ENCODE measurements around the gene TBC1D12. TPM values are rescaled to one million over a fixed set of nuclear protein-coding genes. Genes with fewer than 3 reads are reported as not detected.
A peak's percentile ranks its signal among the peaks of the same experiment; 100 is the strongest.

Gene TBC1D12
- total RNA-seq, 2 experiments from 2014 or later: 1.9 to 3.9 TPM

DNA sequence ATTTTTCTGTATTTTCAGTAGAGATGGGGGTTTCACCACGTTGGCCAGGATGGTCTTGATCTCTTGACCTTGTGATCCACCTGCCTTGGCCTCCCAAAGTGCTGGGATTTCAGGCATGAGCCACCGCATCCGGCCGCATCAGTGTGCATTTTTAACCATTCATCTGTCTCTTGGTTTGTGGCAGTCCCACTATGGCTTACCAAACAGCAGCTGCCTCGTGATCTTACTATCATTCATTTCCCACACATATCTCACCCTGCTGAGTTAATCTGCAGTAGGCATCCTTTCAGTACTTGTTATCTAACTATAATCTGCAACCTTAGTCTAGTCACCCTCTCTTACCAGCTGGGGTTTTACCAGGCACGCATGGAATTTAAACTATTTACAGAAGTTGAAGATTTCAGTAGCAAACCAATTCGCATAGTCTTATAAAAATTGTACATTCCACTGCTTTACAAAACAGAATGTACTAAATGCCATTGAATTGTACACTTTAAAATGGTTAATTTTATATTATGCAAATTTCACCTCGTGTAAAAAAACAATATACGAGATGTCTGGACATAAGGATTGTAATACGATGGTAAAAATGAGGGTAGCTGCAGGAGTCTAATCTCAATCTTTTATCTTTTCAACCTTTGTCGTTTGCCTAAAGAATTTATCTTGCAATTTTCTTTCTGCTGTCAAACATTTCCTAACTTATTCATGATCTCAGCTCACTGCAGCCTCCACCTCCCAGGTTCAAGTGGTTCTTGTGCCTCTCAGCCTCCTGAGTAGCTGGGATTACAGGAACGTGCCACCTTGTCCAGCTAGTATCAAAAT lies 4.6 kb upstream of the TBC1D12 start:
- Histone ChIP-seq H3K4me3 (ENCODE audit: low read depth, low read length, poor library complexity, severe bottlenecking) (no peak overlapping the region), H3K36me3 (ENCODE audit: insufficient read depth, low read length) (no peaks in the 10 kb centered on the region), H3K4me2 (ENCODE audit: low read length) (no peak overlapping the region), H3K79me2 (ENCODE audit: insufficient read depth, low read depth, low read length) (no peaks in the 10 kb centered on the region), H3K27ac (ENCODE audit: low read depth, low read length, poor library complexity, severe bottlenecking) (no peak overlapping the region), H4K20me1 (ENCODE audit: insufficient read depth, low read length) (no peaks in the 10 kb centered on the region), H3K4me1 (ENCODE audit: insufficient read depth, low read length, poor library complexity, severe bottlenecking) (no peaks in the 10 kb centered on the region), H3K9me3 (ENCODE audit: low read length) (no peaks in the 10 kb centered on the region), H2AFZ (ENCODE audit: low read length) (no peak overlapping the region), H3K9me2 (ENCODE audit: insufficient read depth, low read length) (no peaks in the 10 kb centered on the region)
- ChIA-PET POLR2A (interaction anchor here (0.6 to 0.7 kb wide), 3 partner anchors 18 to 41 kb away, joined by 3 read pairs; no protein-coding TSS in a partner anchor), CTCF (ENCODE audit: unreplicated experiment) (no interaction called here)
- TF ChIP-seq, protein P1, sequence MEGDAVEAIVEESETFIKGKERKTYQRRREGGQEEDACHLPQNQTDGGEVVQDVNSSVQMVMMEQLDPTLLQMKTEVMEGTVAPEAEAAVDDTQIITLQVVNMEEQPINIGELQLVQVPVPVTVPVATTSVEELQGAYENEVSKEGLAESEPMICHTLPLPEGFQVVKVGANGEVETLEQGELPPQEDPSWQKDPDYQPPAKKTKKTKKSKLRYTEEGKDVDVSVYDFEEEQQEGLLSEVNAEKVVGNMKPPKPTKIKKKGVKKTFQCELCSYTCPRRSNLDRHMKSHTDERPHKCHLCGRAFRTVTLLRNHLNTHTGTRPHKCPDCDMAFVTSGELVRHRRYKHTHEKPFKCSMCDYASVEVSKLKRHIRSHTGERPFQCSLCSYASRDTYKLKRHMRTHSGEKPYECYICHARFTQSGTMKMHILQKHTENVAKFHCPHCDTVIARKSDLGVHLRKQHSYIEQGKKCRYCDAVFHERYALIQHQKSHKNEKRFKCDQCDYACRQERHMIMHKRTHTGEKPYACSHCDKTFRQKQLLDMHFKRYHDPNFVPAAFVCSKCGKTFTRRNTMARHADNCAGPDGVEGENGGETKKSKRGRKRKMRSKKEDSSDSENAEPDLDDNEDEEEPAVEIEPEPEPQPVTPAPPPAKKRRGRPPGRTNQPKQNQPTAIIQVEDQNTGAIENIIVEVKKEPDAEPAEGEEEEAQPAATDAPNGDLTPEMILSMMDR (conservative IDR thresholded peaks at IDR 0.05; ENCODE audit: low read length): no peak
- no peak for TF ChIP-seq EZH2phosphoT487 (IDR thresholded peaks at IDR 0.05; ENCODE audit: borderline replicate concordance, low read depth, low read length)
- intact Hi-C loops (cut with micrococcal nuclease; ENCODE audit: unreplicated experiment): no loop called here
- no TSS peak for BruUV-seq (replicated peaks)
- DNase-seq (ENCODE audit: low spot score): no peak

DNA sequence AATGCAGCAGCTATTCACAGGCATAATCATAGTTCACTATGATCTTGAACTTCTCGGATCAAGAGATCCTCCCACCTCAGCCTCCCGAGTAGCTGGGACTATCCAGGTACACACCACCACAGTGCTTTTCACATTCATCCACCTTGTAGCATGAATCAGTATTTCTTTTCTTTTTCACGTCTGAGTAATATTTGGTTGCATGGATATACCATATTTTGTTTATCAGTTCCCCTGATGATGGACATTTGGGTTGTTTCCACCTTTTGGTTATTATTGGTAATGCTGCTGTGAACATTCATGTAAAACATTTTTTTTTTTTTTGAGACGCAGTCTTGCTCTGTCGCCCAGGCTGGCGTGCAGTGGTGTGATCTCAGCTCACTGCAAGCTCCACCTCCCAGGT lies 3.6 kb upstream of the TBC1D12 start:
- H4K20me1 ChIP-seq (ENCODE audit: insufficient read depth, low read length): no peaks in the 10 kb centered on the region
- no peaks in the 10 kb centered on the region for H3K9me3 ChIP-seq (ENCODE audit: low read length)
- CTCF ChIA-PET (ENCODE audit: unreplicated experiment): no interaction called here
- no peak overlapping the region for H3K4me3 ChIP-seq (ENCODE audit: low read depth, low read length, poor library complexity, severe bottlenecking)
- no peaks in the 10 kb centered on the region for H3K36me3 ChIP-seq (ENCODE audit: insufficient read depth, low read length)
- TF ChIP-seq, protein P1 (conservative IDR thresholded peaks at IDR 0.05; ENCODE audit: low read length): no peak
- TF ChIP-seq EZH2phosphoT487 (IDR thresholded peaks at IDR 0.05; ENCODE audit: borderline replicate concordance, low read depth, low read length): no peak
- H3K9me2 ChIP-seq (ENCODE audit: insufficient read depth, low read length): no peaks in the 10 kb centered on the region
- DNase-seq (ENCODE audit: low spot score): no peak
- no TSS peak for BruUV-seq (replicated peaks)
- H2AFZ ChIP-seq (ENCODE audit: low read length): no peak overlapping the region
- intact Hi-C loops (cut with micrococcal nuclease; ENCODE audit: unreplicated experiment): no loop called here
- no peak overlapping the region for H3K4me2 ChIP-seq (ENCODE audit: low read length)
- no peaks in the 10 kb centered on the region for H3K4me1 ChIP-seq (ENCODE audit: insufficient read depth, low read length, poor library complexity, severe bottlenecking)
- no peaks in the 10 kb centered on the region for H3K79me2 ChIP-seq (ENCODE audit: insufficient read depth, low read depth, low read length)
- no peak overlapping the region for H3K27ac ChIP-seq (ENCODE audit: low read depth, low read length, poor library complexity, severe bottlenecking)
- POLR2A ChIA-PET: no interaction called here

DNA sequence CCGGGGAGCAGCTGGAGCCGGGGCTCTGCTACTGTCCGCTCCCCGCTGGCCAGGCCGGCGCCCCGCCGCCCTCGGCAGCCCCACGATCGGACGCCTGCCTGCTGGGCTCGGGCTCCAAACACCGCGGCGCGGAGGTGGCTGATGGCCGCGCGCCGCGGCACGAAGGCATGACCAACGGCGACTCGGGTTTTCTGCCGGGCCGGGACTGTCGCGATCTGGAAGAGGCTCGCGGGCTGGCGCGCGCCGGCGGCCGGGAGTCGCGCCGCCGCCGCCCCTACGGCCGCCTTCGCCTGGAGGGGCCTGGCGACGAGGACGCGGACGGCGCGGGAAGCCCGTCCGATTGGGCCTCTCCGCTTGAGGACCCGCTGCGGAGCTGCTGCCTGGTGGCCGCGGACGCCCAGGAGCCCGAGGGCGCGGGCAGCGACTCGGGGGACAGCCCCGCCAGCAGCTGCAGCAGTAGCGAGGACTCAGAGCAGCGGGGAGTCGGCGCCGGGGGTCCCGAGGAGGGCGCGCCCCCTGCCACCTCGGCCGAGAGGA lies 570 bp downstream of the TBC1D12 start:
- no peaks in the 10 kb centered on the region for H3K9me3 ChIP-seq (ENCODE audit: low read length)
- H3K36me3 ChIP-seq (ENCODE audit: insufficient read depth, low read length): no peaks in the 10 kb centered on the region
- H4K20me1 ChIP-seq (ENCODE audit: insufficient read depth, low read length): no peaks in the 10 kb centered on the region
- intact Hi-C loops (cut with micrococcal nuclease; ENCODE audit: unreplicated experiment): loop anchor here (2.0 to 10.0 kb wide), 3 partner anchors 40 to 1128 kb away; partner anchors contain the start of genes HELLS and NOC3L
- ChIA-PET POLR2A (interaction anchor here (1.0 to 1.3 kb wide), 2 partner anchors 14 to 39 kb away, joined by 4 to 8 read pairs; partner anchors contain the start of gene NOC3L), CTCF (ENCODE audit: unreplicated experiment) (no interaction called here)
- no peaks in the 10 kb centered on the region for H3K4me1 ChIP-seq (ENCODE audit: insufficient read depth, low read length, poor library complexity, severe bottlenecking)
- DNase-seq (ENCODE audit: low spot score): peak; percentile 32
- H2AFZ ChIP-seq (ENCODE audit: low read length): peak overlapping the region; percentile 80
- peak overlapping the region; percentile 68 for H3K4me2 ChIP-seq (ENCODE audit: low read length)
- no TSS peak for BruUV-seq (replicated peaks)
- TF ChIP-seq EZH2phosphoT487 (IDR thresholded peaks at IDR 0.05; ENCODE audit: borderline replicate concordance, low read depth, low read length): no peak
- TF ChIP-seq, protein P1 (conservative IDR thresholded peaks at IDR 0.05; ENCODE audit: low read length): no peak
- no peaks in the 10 kb centered on the region for H3K9me2 ChIP-seq (ENCODE audit: insufficient read depth, low read length)
- H3K27ac ChIP-seq (ENCODE audit: low read depth, low read length, poor library complexity, severe bottlenecking): peak overlapping the region; percentile 43
- H3K79me2 ChIP-seq (ENCODE audit: insufficient read depth, low read depth, low read length): peaks cover 4% of the 10 kb centered on the region; the same call in 1 of the 2 replicates
- H3K4me3 ChIP-seq (ENCODE audit: low read depth, low read length, poor library complexity, severe bottlenecking): peak overlapping the region; percentile 81

Measured in OCI-LY7 (cell line).